GM10266 (cell line): ENCODE data around the gene VKORC1.
"Not testable (repeated sequence)": the region's sequence is repeated elsewhere in the genome, so short reads cannot be mapped to it uniquely, and the experiment has no call there.

Experiments
- DNase-seq: peaks from one replicate; pipeline ENCODE4 v3.0.0; 2012; ENCODE audit errors: extremely low spot score
- CTCF ChIP-seq: IDR thresholded peaks from 2 replicates; pipeline ENCODE4 v1.5.1; 2012; ENCODE audit warnings: mild to moderate bottlenecking, low read depth; ENCODE audit not compliant: control insufficient read depth, insufficient read depth; ENCODE audit errors: missing control alignments

VKORC1 gene

GRCh38 chr16:31138621-31139578 is 44.3 kb upstream of the VKORC1 start:
- no peak for TF ChIP-seq CTCF
- no peak for DNase-seq

GRCh38 chr16:31136822-31137499 is 42.4 kb upstream of the VKORC1 start:
- DNase-seq, result not testable (repeated sequence)

- DNase-seq, result no peak
- TF ChIP-seq CTCF, result no peak
Observed at GRCh38 chr16:31136287-31136662, 41.7 kb upstream of the VKORC1 start.

- TF ChIP-seq CTCF, result no peak
- no peak for DNase-seq
Observed at GRCh38 chr16:31135535-31136286, 41.1 kb upstream of the VKORC1 start, which contains the start of gene PRSS8. Gene PRSS8, minus strand, starts transcription at chr16:31135727. Its CDS starts 229 bp downstream, at chr16:31135498.

GRCh38 chr16:31134625-31135534 is 40.3 kb upstream of the VKORC1 start:
- TF ChIP-seq CTCF, result no peak
- DNase-seq, result no peak

- TF ChIP-seq CTCF, result no peak
- no peak for DNase-seq
Observed at GRCh38 chr16:31134091-31134571, 39.5 kb upstream of the VKORC1 start.

- DNase-seq, result no peak
- TF ChIP-seq CTCF, result no peak
Observed at GRCh38 chr16:31133046-31133501, 38.5 kb upstream of the VKORC1 start.
